SKM-1 (cell line): ENCODE measurements around the gene SLC22A5.
"Not testable (repeated sequence)": the region's sequence is repeated elsewhere in the genome, so short reads cannot be mapped to it uniquely, and the experiment has no call there.

ENCODE experiments used
- DNase-seq: peaks from one replicate; lab custom pipeline; 2025; ENCODE audit not compliant: unreplicated experiment; lab: John Stamatoyannopoulos, UW

The SLC22A5 gene

GRCh38 chr5:132386644-132387286 is 17.3 kb downstream of the SLC22A5 start:
- DNase-seq: peak; percentile 22

- peak; percentile 33 for DNase-seq
These were observed 18.2 kb downstream of the SLC22A5 start for GRCh38 chr5:132387640-132388117.

GRCh38 chr5:132388244-132389050 is 18.9 kb downstream of the SLC22A5 start:
- DNase-seq: no peak

GRCh38 chr5:132389051-132389331 is 19.5 kb downstream of the SLC22A5 start:
- no peak for DNase-seq

GRCh38 chr5:132389585-132390286 is 20.2 kb downstream of the SLC22A5 start:
- DNase-seq: no peak

GRCh38 chr5:132391247-132391646 is 21.7 kb downstream of the SLC22A5 start:
- no peak for DNase-seq

GRCh38 chr5:132391870-132392269 is 22.4 kb downstream of the SLC22A5 start:
- DNase-seq: no peak

- DNase-seq: no peak
These were observed 22.9 kb downstream of the SLC22A5 start for GRCh38 chr5:132392411-132392810.

- DNase-seq: no peak
These were observed 23.7 kb downstream of the SLC22A5 start for GRCh38 chr5:132392978-132393825.

- DNase-seq: no peak
These were observed 25.3 kb downstream of the SLC22A5 start for GRCh38 chr5:132394667-132395259.

- no peak for DNase-seq
These were observed 27.1 kb downstream of the SLC22A5 start for GRCh38 chr5:132396589-132397031.

- DNase-seq: no peak
These were observed 27.7 kb downstream of the SLC22A5 start for GRCh38 chr5:132397224-132397623.

- DNase-seq: not testable (repeated sequence)
These were observed 28.6 kb downstream of the SLC22A5 start for GRCh38 chr5:132397936-132398675.

- DNase-seq: not testable (repeated sequence)
These were observed 34.5 kb downstream of the SLC22A5 start for GRCh38 chr5:132404041-132404440.

- DNase-seq: peak; percentile 18
These were observed 36.1 kb downstream of the SLC22A5 start for GRCh38 chr5:132405646-132406045.

GRCh38 chr5:132406144-132406783 is 36.8 kb downstream of the SLC22A5 start:
- DNase-seq: no peak

- no peak for DNase-seq
These were observed 38.5 kb downstream of the SLC22A5 start for GRCh38 chr5:132407970-132408369.

- DNase-seq: no peak
These were observed 38.9 kb downstream of the SLC22A5 start for GRCh38 chr5:132408456-132408855.

- no peak for DNase-seq
These were observed 39.5 kb downstream of the SLC22A5 start for GRCh38 chr5:132408965-132409364.
